Esophagus squamous epithelium (tissue), 5 donors: ENCODE results near the gene ZNF407. TPM values are rescaled to one million over a fixed set of nuclear protein-coding genes. Genes with fewer than 3 reads are reported as not detected.

Experiments used
- DNase-seq: peaks from one replicate; lab custom pipeline; 2025; lab: John Stamatoyannopoulos, UW
- H3K27ac ChIP-seq, 4 donors: fragments of 200-600 bp; sonication (generic); one replicate each; pipeline ENCODE4 v1.5.1; 2016 to 2019; ENCODE audit warnings: mild to moderate bottlenecking in 1 of 4
- H3K27me3 ChIP-seq, 4 donors: fragments of 200-600 bp; sonication (generic); 1 replicate in 3 of 4; 2 replicates in 1 of 4; pipeline versions ENCODE4 v1.5.1 to v1.6.0; 2017 to 2021; ENCODE audit warnings: antibody characterized with exemption in 1 of 4
- H3K36me3 ChIP-seq, 3 donors: fragments of 200-600 bp; sonication (generic); one replicate each; pipeline ENCODE4 v1.5.1; 2016 to 2019
- H3K4me1 ChIP-seq, 3 donors: fragments of 200-600 bp; sonication (generic); one replicate each; pipeline ENCODE4 v1.5.1; 2017 to 2019
- H3K4me3 ChIP-seq, 4 donors: fragments of 200-600 bp; sonication (generic); 1 replicate in 3 of 4; 2 replicates in 1 of 4; pipeline ENCODE4 v1.5.1; 2016 to 2019; ENCODE audit warnings: mild to moderate bottlenecking in 2 of 4, moderate library complexity in 1 of 4
- H3K9me3 ChIP-seq, 3 donors: fragments of 200-600 bp; sonication (generic); one replicate each; pipeline ENCODE4 v1.5.1; 2016 to 2019
- CTCF ChIP-seq, 6 experiments: fragments of 450-650 bp in 4 of 6; fragments of 200-600 bp in 2 of 6; sonication (generic) in 2 of 6; IDR thresholded peaks; one replicate each; pipeline ENCODE4 v1.5.1; 2016 to 2019; ENCODE audit warnings: antibody characterized with exemption in 6 of 6, mild to moderate bottlenecking in 4 of 6, moderate library complexity in 4 of 6
- POLR2A ChIP-seq, 4 donors: fragments of 450-650 bp; IDR thresholded peaks; one replicate each; pipeline ENCODE4 v1.6.1; 2017; ENCODE audit warnings: antibody characterized with exemption in 4 of 4, mild to moderate bottlenecking in 4 of 4, moderate library complexity in 3 of 4
- WGBS, 2 donors: methylation state at CpG; one replicate each; pipeline ENCODE4 v1.1.5; 2018; 5-methylcytosine and 5-hydroxymethylcytosine counted together
- intact Hi-C: fragments of 100-400 bp; cut with DNase I; formaldehyde crosslinking; loops from one replicate; pipeline ENCODE4 v1.15.0; 2022
- total RNA-seq, 4 donors: library from RNA; depleted of rRNA; stranded (reverse); fragments of >200 nt; gene quantifications; one replicate each; pipeline ENCODE4 v1.1.0, GENCODE V29; 2016
- donor health status: DM: yes; HTN: yes; CAD: no.

Gene ZNF407
- total RNA-seq, 4 donors from 2014 or later = 6.4 to 21.2 (median 13.1) TPM

GRCh38 chr18:74820160-74820780 lies 222.6 kb downstream of the ZNF407 start:
- intact Hi-C loops = no loop called here
- H3K9me3 ChIP-seq = no peaks in the 10 kb centered on the region
- H3K27ac ChIP-seq = no peak overlapping the region
- TF ChIP-seq POLR2A (IDR thresholded peaks at IDR 0.05) (no peak), CTCF (IDR thresholded peaks at IDR 0.05) (no peak)
- H3K4me1 ChIP-seq = no peaks in the 10 kb centered on the region
- no peaks in the 10 kb centered on the region for H3K36me3 ChIP-seq
- H3K4me3 ChIP-seq = no peak overlapping the region
- no peaks in the 10 kb centered on the region for H3K27me3 ChIP-seq
- 96 to 98% methylated on average over 3 of the region's 3 CpGs for WGBS, 2 donors
- no peak for DNase-seq

GRCh38 chr18:74825460-74825859 lies 227.8 kb downstream of the ZNF407 start:
- no peak for DNase-seq
- H3K27me3 ChIP-seq = no peaks in the 10 kb centered on the region
- H3K4me3 ChIP-seq = no peak overlapping the region
- H3K4me1 ChIP-seq = no peaks in the 10 kb centered on the region
- TF ChIP-seq CTCF (IDR thresholded peaks at IDR 0.05) = no peak
- TF ChIP-seq POLR2A (IDR thresholded peaks at IDR 0.05) = no peak
- no peaks in the 10 kb centered on the region for H3K36me3 ChIP-seq
- H3K9me3 ChIP-seq = no peaks in the 10 kb centered on the region
- intact Hi-C loops = no loop called here
- no peak overlapping the region for H3K27ac ChIP-seq
- WGBS, 2 donors = 69 to 89% methylated on average over 1 of the region's 1 CpG

- H3K9me3 ChIP-seq = no peaks in the 10 kb centered on the region
- DNase-seq = no peak
- no peak for TF ChIP-seq CTCF (IDR thresholded peaks at IDR 0.05)
- TF ChIP-seq POLR2A (IDR thresholded peaks at IDR 0.05) = no peak
- H3K4me1 ChIP-seq = no peaks in the 10 kb centered on the region
- H3K27me3 ChIP-seq = no peaks in the 10 kb centered on the region
- WGBS, 2 donors = 85 to 89% methylated on average over 5 of the region's 5 CpGs
- H3K27ac ChIP-seq = no peak overlapping the region
- intact Hi-C loops = no loop called here
- no peaks in the 10 kb centered on the region for H3K36me3 ChIP-seq
- H3K4me3 ChIP-seq = no peak overlapping the region
Observed at GRCh38 chr18:74826572-74826971, 228.9 kb downstream of the ZNF407 start.

GRCh38 chr18:74828200-74828599 lies 230.5 kb downstream of the ZNF407 start:
- intact Hi-C loops = no loop called here
- 87 to 92% methylated on average over 3 of the region's 3 CpGs for WGBS, 2 donors
- Histone ChIP-seq H3K27me3 (no peaks in the 10 kb centered on the region), H3K36me3 (no peaks in the 10 kb centered on the region), H3K4me3 (no peak overlapping the region), H3K4me1 (no peaks in the 10 kb centered on the region), H3K9me3 (no peaks in the 10 kb centered on the region), H3K27ac (no peak overlapping the region)
- TF ChIP-seq POLR2A (IDR thresholded peaks at IDR 0.05) = no peak
- no peak for TF ChIP-seq CTCF (IDR thresholded peaks at IDR 0.05)
- DNase-seq = no peak

DNA sequence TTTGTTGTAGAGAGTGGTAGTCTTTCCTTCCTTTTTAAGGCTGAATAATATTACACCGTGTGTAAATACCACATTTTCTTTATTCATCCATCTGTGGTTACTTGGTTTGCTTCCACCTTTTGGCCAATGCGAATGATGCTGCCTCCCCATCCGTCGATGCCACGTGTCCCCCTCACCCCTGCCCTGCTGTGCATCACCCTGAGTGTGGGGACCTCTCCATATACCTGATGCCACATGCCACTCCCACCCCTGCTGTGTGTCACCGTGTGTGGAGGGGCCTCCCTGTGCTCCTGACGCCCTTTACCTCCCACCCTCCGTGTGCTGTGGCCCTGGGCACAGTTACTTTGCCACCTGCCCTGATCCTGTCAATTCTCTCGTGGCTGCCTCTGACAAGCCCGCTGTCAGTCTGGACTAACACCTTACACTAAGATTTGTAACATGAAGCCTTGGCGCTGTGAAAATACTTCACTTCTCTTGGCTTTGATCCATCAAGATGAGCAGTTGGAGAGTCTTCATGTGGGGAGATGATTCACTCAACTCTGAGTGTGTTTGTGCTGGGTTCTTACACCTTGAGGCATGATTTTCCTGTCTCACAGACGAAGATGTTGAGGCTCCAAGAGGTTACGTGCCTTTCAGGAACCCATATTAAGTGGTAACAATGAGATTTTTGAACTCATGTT lies 234.0 kb downstream of the ZNF407 start:
- no peak for DNase-seq
- Histone ChIP-seq H3K27me3 (no peaks in the 10 kb centered on the region), H3K4me1 (peaks cover 0 to 4% (median 0%) of the 10 kb centered on the region in 3 donors), H3K36me3 (no peaks in the 10 kb centered on the region), H3K4me3 (no peak overlapping the region), H3K9me3 (no peaks in the 10 kb centered on the region), H3K27ac (no peak overlapping the region)
- intact Hi-C loops = no loop called here
- WGBS, 2 donors = 77 to 84% methylated on average over 13 of the region's 13 CpGs
- TF ChIP-seq CTCF (IDR thresholded peaks at IDR 0.05) (no peak), POLR2A (IDR thresholded peaks at IDR 0.05) (no peak)
